GM19328 (cell line): Measurements from ENCODE around the gene FOXA3.
A peak's percentile ranks its signal among the peaks of the same experiment; 100 is the strongest.

Source experiments
- ATAC-seq: cut with Tn5 transposase; IDR thresholded peaks from one replicate; pipeline ENCODE4 v1.9.1; 2021; ENCODE audit warnings: mild to moderate bottlenecking, moderate library complexity; ENCODE audit not compliant: unreplicated experiment

The FOXA3 gene

DNA sequence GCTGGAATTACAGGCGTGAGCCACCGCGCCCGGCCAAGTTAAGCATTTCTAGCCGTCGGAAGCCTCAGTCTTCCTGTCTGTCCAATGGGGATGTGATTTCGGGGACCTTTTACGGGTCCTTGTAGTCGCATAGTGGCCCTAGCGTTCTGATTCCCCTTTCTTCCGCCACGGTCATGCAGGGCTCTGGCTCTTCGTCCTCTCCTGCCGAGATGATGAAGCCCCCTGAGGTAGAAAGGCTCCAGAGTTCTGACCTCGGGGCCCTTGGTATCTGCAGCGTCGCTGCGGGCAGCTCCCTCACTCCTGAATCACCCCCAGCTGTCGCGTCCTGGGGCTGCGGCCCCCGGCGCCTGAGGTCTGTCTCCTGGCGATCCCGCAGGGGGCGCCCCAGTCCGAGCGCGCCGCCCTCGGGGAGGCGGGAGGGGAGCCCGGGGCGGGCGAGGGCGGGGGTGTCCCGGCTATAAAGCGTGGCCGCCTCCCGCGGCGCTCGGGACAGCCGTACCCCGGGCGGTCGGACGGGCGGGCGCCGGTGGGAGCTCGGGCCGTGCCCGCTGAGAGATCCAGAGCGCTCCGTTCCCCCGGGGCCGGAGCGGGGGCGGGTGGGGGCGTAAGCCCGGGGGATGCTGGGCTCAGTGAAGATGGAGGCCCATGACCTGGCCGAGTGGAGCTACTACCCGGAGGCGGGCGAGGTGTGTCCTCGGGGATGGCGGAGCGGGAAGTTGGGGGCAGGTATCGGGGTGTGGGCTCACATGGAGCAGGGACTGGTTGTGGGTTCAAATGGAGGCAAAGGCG lies at the start of gene FOXA3:
Gene FOXA3 (plus strand): TSS at position 487 of the 789 bp plus-strand sequence. CDS start 131 bp downstream, at position 618.
- ATAC-seq: no peak

DNA sequence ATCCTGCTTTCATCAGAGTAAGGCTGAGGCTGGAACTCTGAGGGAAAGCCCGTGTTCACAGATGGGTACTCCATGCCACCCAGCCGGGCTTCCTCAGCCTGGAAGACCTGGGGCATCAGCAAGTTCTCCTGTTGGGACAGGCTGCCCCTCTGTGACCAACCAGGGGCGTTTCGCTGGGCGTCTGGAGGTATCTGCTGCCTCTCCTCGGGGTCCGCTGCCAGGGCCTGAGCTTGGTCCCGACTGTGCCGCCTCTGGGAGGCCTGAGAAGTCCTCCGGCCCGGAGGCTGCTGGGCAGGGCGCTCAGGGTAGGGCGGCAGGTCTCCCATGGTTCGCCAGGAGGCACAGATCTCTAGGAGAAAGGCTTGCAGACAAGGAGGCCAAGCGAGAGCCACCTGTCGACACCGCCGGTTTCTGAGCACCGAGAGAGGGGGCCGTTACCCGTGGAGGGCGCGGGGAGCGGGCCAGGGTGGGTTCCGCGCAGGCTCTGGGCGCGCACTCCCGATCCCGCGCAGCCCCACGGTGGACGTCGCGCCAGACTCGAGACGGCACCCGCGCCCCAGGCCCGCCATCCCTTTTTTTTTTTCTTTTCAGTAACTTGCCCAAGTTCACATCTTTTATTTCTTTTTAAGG lies 49.2 kb upstream of the FOXA3 start, which contains the start of gene RSPH6A:
Gene RSPH6A (minus strand): TSS at position 458 of the 630 bp plus-strand sequence. CDS start 132 bp downstream, at position 326.
- no peak for ATAC-seq

DNA sequence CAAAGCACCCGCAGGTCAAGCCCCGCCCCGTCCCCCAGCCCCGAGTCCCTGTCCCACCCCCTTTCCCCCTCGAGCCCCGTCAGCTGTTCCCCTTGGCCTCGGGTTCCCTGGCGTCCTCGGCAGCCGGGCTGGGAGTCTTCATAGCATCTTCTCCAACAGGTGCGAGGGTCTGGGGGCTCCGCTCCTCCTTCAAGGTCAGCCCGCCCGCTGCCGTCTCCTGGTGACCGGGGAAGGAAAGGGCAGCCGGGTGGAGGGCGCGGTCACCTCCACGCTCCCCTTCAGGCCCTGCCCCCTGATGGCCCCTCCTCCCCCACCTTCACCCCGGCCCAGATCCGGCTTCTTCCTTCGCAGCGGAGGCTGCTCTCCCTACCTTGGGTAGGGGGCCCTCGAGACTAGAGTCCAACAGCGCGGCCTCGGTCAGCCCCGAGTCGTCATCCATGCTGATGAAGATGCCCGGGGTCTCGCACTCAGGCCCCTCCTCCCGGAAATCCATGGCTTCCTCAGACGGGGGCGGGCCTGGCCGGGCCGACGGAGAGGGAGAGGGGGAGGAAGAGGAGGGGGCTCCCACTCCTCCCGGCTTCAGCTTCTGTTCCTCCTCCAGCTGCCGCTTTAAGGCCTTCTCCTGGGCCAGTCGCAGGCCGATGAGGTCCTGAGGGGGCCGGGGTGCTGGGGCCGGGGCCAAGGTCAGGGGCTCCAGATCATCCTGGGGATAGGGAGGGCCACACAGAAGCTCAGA lies 48.5 kb upstream of the FOXA3 start:
- no peak for ATAC-seq

DNA sequence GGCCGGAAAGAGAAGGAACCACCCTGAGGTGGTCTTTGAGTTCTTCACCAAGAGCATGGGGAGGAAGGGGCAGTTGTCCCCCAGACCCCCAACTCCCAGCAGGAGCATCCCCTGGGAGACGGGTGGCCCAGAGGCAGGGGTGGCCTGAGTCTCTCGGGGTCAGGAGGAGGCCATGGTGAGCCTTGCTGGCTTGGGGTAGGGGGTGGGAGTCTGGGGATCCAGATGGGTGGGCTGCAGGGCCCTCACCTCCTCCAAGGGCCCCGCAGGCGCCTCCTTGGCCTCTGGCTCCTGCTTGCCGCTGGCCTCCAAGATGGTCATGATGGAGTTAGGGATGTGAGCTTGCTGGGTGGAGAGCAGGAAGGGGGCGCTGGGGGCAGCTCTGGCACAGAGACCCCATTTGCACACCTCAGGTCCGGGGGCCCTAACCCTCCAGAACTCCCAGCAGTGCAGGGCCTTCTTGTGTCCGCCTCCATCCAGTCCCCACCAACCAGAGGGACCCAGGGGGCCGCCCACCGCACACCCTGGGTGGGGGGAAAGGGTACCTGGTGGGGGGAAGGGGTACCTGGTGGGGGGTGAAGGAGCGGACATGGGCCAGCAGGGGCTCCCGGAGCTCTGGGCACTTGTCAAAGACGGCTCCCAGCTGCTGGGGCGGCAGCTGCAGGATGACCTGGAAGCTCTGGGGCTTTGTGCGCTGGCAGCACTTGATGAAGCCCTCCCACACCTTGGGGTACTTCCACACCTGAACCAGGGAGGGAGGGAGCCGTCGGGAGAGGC lies 47.7 kb upstream of the FOXA3 start:
- no peak for ATAC-seq

DNA sequence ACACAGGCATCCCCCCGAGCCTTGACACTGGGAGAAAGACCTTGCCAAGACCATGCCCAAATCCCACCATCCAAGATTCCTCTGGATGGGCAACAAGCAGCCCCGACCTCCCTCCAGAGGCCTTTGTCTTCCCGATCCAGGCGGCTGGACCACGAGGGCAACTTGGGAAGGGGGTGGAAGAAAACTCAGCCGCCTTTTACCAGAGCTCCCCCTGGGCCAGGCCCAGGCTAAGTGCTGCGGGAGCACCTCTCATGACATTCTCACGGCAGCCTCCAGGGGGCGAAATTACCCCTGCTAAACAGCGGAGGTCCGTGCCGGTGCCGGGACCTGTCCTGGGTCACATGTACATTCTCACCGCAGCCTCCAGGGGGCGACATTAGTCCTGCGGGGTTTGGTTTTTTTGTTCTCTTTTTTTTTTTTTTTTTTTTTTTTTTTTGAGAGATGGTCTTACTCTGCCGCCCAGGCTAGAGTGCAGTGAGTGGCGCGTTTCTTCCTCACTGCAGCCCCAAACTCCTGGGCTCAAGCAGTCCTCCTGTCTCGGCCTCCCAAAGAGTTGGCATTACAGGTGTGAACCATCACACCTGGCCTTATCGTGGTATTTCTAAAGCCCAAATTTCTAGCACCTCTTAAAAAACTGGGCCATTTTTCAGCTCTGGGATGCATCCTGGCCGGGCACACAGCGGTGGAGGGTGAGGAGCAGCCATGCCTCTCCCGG lies 47.0 kb upstream of the FOXA3 start:
- peak; percentile 80 for ATAC-seq

DNA sequence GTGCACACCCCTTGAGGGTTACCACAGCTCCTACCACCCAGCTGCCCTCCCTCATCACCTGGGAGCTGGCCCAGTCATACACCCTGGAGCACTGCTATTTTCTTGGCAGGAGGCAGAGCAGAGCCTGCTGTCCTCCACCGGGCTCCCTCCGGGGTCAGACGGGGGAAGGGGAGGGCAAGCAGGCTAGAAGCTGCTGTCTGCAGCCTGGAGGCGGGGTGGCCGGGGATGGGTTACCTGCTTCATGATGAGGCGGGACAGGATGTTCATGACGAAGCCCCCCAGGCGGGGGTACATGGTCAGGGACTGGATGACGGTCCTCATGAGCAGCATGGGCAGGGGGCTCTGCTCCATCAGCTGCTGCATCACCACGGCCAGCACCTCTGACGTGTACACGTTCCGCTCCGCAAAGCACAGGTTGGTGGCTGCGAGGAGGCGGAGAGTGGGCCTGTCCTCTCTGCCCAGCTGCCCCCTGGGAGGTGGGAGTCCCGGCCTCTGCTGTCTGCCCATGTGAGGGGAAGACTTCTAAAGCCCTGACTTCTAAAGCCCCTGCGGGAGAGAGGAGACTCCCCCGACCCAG lies 46.3 kb upstream of the FOXA3 start:
- ATAC-seq: no peak

DNA sequence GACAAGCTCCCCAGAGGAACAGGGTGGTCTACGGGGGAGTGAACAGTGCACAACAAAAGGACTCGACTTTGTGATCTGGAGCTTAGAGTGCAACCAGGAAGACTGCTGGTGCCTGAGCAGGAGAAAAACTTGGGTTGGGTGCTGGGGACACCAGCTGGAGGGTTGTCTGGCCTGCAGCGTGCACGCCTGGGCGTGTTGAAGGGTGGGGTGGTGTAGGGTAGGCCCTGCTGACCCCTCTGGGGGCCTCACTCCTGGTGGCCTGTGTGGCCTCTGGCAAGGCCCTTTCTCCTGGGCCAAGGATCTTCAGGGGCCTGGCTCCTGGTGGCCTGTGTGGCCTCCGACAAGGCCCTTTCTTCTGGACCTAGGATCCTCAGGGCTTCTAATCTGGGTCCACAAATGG lies 44.4 kb upstream of the FOXA3 start:
- ATAC-seq: no peak

DNA sequence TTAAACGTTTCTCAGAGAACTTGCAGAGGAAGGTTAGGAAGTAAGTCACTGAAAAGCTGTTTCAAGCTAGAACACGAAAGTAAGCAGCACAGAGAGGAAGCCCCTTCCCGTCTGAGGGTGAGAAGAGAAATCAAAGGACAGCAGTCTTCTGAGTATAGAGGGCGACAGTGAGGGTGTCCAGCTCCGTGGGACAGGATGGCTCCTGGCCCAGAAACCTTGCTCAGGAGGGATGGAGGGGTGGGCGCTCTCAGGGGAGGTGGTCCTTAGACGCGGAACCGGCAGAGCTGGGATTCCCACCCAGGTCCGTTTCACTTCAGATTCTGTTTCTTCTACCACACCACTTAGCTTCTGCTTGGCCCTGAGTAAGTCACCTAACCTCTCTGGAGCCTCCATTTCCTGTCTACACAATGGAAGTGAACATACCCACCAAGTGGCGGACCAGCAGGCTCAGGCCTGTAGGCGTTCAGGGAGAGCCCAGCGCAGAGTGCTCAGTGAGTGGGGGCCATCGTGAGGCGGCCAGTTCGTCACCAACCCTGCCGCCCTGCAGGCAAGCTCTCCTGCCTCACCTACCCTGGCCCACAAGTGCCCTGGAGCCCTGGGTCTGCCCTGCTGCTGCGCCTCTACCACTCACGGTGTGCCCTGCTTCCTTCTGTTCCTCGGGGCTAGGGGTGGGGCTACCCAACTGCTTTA lies 43.6 kb upstream of the FOXA3 start:
- ATAC-seq: no peak

DNA sequence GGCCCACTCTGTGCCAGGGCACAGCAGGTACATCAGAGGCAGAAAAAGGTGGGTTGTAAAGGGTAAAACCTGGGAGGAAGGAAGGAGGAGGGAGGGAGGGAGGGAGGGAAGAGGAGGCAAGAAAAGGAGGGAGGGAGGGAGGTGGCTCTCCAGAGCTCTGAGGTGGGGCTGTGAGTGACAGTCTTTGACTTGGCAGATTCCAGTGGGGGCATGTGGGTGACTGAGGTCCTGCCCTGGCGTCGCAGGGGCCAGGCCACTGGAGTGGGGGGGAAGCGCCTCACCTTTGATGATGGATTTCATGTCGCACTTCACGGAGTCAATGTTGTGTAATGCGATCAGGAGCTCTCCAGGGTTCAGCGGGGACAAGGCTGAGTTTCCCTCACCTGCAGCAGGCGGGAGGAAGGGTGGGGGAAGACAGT lies 43.0 kb upstream of the FOXA3 start:
- ATAC-seq: no peak

DNA sequence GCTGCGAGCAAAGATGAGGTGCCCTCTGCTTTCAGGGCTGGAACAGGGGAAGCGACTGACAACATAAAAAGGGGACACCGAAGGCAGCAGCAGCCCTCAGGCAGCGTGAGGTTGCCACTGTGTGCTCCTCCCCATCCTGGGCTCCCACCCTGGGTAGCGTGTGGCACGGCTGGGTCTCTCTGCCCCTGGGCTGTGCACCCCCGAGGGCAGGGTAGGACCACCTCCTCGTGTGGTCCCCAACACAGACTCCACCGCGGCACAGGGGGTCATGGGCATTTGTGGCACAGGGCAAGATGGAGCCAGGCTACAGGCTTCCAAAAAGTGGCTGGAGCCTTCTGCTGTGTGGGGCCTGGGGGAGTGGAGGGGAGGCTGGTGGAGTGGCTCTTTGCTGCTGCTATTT lies 42.6 kb upstream of the FOXA3 start:
- ATAC-seq: no peak

DNA sequence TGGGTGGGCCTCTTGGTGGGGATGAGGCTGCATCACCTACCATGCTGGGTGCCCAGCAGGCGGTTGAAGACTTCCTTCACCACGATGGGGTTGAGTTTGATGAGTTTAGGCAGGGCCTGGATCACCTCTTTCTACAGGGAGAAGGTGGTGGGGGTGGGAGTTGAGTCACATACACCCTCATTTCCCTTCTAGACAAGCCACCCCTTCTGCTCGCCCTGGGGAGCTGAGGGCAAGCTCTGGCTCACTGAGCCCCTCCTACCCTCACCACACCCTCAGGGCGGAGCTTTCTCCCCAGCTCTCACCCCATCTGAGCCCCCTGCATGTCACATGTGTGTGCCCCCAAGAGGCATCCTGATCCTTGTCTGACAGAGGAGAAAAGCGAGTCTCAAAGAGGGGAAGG lies 41.4 kb upstream of the FOXA3 start:
- no peak for ATAC-seq

DNA sequence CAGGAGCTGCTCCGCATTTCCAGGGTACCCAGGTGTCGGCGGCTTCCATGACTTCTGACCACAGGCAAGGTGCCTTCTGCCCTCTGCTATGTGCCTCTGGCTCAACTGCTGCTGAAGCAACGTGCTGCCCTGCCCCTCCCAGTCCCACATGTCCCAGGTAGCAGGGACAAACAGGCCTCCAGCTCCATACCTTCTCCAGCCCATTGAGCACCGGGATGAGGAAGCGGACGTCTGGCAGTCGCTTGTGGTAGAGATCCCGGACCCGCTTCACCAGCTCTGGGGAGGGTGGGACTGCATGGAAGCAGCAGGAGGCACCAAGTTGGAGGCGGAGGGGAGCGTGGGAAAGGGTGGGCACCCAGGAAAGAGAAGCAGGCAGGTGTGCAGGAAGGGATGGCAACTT lies 40.9 kb upstream of the FOXA3 start:
- ATAC-seq: no peak

DNA sequence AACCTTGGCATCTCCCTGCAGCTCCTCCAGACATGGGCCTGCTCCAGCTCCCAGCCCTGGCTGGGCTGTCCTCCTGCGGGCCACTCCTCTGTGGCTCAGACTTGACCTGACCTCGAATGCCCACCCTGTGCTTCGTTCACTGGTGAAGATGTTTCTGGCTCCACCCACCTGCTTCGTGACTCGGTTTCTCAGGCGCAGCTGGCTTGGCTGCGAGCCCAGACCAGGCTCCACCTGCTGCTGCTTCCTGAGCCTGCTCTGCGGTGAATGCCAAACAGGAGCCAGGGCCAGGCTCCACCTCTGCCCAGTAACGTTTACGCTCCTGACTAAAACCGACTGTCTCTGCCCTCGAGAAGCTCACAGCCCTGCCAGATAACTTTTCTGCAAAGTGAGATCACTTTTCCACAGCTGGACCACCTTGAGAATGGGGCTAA lies 40.1 kb upstream of the FOXA3 start:
- no peak for ATAC-seq

DNA sequence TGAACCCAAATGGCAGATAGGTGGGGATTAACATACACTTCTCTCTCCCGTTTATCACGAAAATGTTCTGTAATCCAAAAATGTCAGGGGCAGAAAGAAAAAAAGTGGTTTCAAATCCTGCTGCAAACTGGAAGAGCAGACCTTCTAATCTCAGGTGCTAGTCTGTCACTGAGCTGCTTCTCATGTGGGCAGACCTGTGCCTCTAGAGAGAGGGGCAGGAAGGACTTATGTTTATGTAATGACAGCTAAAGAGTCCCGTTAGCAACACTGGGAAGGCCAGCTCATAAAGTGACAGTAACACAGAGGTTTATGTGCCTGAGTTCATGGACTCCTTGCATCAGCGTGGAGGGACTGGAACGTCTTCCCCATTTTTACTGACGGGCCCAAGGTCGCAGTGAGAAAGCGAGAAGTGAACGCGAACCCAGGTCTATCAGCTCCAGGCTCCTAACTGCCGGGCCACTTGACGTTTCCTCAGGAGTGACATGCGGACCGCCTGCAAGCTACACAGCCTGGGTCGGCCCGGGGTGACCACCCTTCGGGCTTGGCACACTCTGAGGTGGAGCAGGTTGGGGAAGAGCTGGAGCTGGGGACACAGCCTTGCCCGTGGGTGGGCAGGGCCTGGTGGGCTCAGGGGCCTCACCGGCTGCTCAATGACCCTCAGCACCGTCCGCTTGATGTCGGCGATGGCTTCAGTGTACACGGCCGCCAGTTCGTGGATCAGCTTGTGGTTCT lies 39.4 kb upstream of the FOXA3 start:
- ATAC-seq: no peak

DNA sequence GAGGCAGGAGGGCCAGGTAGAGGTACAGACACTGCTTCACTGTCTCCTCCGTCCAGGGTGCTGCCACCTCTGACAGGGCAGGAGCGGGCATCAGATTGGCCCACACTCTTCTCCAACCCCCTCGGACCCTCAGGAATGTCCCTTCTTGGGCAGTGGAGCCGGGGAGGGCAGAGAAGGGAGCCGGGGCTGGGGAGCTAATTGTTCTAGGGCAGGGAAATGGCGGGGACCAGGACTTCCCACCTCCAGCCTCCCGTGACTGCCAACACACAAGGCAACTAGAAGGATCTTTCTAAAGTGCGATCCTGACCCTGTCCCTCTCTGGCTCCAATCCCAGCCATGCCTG lies 38.9 kb upstream of the FOXA3 start:
- no peak for ATAC-seq

DNA sequence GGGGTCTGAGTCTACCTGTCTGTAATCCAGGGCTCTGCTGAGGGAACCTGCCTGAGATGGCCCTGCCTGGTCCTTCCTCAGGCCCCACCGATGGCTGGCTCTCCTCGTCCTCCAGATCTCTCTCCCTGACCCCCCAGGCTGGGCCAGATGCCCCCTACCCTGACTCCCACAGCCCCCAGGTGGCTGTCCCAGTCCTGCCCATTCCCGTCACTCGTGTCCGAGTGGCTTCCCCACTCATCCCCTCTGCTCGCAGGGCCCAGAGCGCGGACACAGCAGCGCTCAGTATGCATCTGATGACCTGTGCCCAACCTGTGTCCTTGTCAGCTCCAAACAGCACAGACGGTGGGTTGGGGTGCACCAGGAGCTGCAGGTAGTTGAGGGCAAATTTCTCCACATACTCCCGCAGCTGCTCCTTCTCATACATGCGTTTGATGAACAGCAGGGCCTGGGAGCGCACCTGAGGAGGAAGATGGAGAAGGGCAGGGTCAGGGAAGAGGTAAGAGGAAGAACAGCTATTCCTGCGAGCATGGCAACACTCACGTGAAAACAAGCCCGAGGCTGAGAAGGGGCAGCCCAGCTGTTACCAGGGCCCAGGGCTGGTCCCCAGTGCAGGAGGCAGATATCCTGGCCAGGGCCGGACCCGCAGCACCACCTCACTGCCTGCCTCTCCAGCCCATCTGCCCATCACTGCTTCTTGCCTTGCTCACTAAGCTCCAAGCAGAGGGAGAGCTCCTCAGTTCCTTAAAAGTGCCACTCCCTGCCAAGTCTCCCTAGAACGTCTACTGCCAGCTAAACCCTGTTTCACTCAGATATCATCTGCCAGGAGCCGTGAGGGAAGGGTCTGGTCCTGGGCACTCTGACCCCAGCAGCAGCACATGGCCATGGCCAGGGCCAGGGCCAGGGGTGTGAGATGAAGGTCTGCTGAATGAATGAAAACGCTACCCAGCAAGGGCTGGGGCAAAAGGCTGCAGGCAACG lies 37.9 kb upstream of the FOXA3 start:
- ATAC-seq: no peak

DNA sequence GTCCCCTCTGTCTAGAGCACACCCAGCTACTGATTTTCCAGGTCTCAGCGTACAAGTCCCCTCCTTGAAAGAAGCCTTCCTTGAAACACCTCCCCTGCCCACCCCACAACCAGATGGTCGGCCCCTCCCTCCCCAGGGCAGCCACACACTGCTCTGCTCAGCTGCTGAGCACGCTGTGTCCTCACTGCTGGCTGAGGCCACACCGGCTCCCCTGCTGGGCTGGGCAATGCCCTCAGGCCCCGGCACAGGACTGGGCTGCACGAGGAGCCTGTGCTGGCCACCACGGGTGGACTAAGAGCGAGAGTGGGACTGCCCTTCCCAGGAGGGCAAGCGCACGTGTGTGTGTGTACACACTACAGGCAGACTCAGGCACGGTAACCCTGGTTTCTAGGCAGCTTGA lies 37.2 kb upstream of the FOXA3 start:
- no peak for ATAC-seq
